Calu3 (cell line): ENCODE results near the gene SORT1. TPM values are rescaled to one million over a fixed set of nuclear protein-coding genes. Genes with fewer than 3 reads are reported as not detected.

Source experiments
- BruUV-seq: library from RNA; stranded (reverse); fragments of 400-500 nt; replicated peaks from 2 replicates; lab custom pipeline; 2021; lab: Mats Ljungman, UMichigan
- CTCF ChIA-PET: fragments of 300-600 bp; sonication (Branson Sonifier 250); formaldehyde crosslinking; loops from one replicate; lab custom pipeline; 2022; ENCODE audit warnings: antibody characterized with exemption; lab: Charles Lee
- DNase-seq: peaks from one replicate; pipeline ENCODE4 v3.0.0; 2022
- H3K27ac Mint-ChIP-seq: one replicate; pipeline ENCODE4 v1.8.0; 2022; ENCODE audit warnings: mixed read lengths; ENCODE audit not compliant: unreplicated experiment
- H3K27me3 Mint-ChIP-seq: one replicate; pipeline ENCODE4 v1.8.0; 2022; ENCODE audit warnings: mixed read lengths; ENCODE audit not compliant: unreplicated experiment
- H3K36me3 Mint-ChIP-seq: one replicate; pipeline ENCODE4 v1.8.0; 2022; ENCODE audit warnings: mild to moderate bottlenecking, moderate library complexity, mixed read lengths; ENCODE audit not compliant: insufficient read depth, unreplicated experiment
- H3K4me1 Mint-ChIP-seq: one replicate; pipeline ENCODE4 v1.8.0; 2022; ENCODE audit warnings: mild to moderate bottlenecking, low read depth, mixed read lengths; ENCODE audit not compliant: unreplicated experiment
- H3K4me3 Mint-ChIP-seq: one replicate; pipeline ENCODE4 v1.8.0; 2022; ENCODE audit warnings: mild to moderate bottlenecking, low read depth, moderate library complexity, mixed read lengths; ENCODE audit not compliant: unreplicated experiment
- H3K9me3 Mint-ChIP-seq: one replicate; pipeline ENCODE4 v1.8.0; 2022; ENCODE audit warnings: low read depth, mixed read lengths; ENCODE audit not compliant: unreplicated experiment
- CTCF ChIP-seq: fragments of 200-600 bp; IDR thresholded peaks from one replicate; pipeline ENCODE4 v1.8.0; 2022; ENCODE audit warnings: antibody characterized with exemption; ENCODE audit not compliant: unreplicated experiment
- intact Hi-C: fragments of 100-400 bp; cut with micrococcal nuclease; formaldehyde crosslinking; loops from one replicate; pipeline ENCODE4 v1.10.0; 2022; ENCODE audit not compliant: unreplicated experiment
- total RNA-seq: library from RNA; stranded (reverse); gene quantifications from 2 replicates; pipeline ENCODE4 v1.2.3, GENCODE V29; 2022

The SORT1 gene
- total RNA-seq, 1 experiment from 2014 or later = 68.2 TPM

- Mint-ChIP-seq H3K27me3 (no peaks in the 10 kb centered on the region), H3K4me1 (peaks cover 7% of the 10 kb centered on the region), H3K9me3 (peaks cover 2% of the 10 kb centered on the region), H3K27ac (no peak overlapping the region), H3K36me3 (peaks cover 3% of the 10 kb centered on the region), H3K4me3 (no peak overlapping the region)
- CTCF ChIA-PET = no interaction called here
- no peak for TF ChIP-seq CTCF
- no TSS peak for BruUV-seq
- no peak for DNase-seq
- intact Hi-C loops = loop anchor here (1.0 kb wide), 1 partner anchor 136 kb away; no protein-coding TSS in a partner anchor
These were observed 134.5 kb downstream of the SORT1 start for GRCh38 chr1:109263234-109263596.

DNA sequence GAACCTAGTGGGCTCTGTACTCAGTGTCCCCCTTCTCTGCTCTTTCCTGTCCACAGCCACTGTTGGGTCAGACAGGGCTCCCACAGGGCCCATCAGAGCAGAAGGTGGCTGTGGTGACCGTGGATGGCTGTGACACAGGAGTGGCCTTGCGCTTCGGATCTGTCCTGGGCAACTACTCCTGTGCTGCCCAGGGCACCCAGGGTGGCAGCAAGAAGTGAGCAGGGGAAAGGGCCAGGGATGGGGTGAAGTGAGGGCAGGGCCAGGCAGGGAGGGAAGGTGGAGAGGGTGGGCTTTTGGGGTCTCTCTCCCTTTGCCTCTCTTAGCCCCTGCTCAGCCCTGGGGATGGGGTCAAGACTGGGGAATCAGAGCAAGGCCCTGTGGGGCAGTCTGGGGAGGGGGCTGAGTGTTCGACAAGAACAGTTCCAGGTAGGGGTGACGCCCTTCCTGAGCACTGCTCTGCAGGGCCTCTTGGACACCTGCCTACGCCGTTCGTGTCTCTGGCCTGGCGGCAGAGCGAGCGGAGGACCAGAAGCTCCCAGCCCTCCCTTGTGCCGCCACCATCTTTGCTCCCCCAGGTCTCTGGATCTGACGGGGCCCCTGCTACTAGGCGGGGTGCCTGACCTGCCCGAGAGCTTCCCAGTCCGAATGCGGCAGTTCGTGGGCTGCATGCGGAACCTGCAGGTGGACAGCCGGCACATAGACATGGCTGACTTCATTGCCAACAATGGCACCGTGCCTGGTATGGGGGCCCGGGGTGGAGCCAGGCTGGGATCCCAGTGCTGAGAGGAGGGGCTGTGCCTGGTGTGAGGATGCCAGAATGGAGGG is 135.3 kb downstream of the SORT1 start:
- Mint-ChIP-seq H3K27ac (no peak overlapping the region), H3K4me3 (no peak overlapping the region), H3K27me3 (no peaks in the 10 kb centered on the region), H3K9me3 (no peaks in the 10 kb centered on the region), H3K36me3 (peaks cover 5% of the 10 kb centered on the region), H3K4me1 (peaks cover 7% of the 10 kb centered on the region)
- no TSS peak for BruUV-seq
- no peak for TF ChIP-seq CTCF
- DNase-seq = no peak
- intact Hi-C loops = loop anchor here (1.0 kb wide), 1 partner anchor 137 kb away; no protein-coding TSS in a partner anchor
- CTCF ChIA-PET = no interaction called here

GRCh38 chr1:109261578-109261977 is 136.1 kb downstream of the SORT1 start:
- no peak overlapping the region for H3K27ac Mint-ChIP-seq
- no peak overlapping the region for H3K4me3 Mint-ChIP-seq
- intact Hi-C loops = no loop called here
- no peak for DNase-seq
- peaks cover 7% of the 10 kb centered on the region for H3K4me1 Mint-ChIP-seq
- no peak for TF ChIP-seq CTCF
- no TSS peak for BruUV-seq
- CTCF ChIA-PET = no interaction called here
- H3K36me3 Mint-ChIP-seq = peaks cover 5% of the 10 kb centered on the region
- H3K9me3 Mint-ChIP-seq = no peaks in the 10 kb centered on the region
- H3K27me3 Mint-ChIP-seq = no peaks in the 10 kb centered on the region

- Mint-ChIP-seq H3K4me1 (peaks cover 8% of the 10 kb centered on the region), H3K9me3 (no peaks in the 10 kb centered on the region), H3K4me3 (no peak overlapping the region), H3K36me3 (peaks cover 5% of the 10 kb centered on the region), H3K27ac (no peak overlapping the region), H3K27me3 (no peaks in the 10 kb centered on the region)
- BruUV-seq = no TSS peak
- TF ChIP-seq CTCF = no peak
- intact Hi-C loops = no loop called here
- no peak for DNase-seq
- CTCF ChIA-PET = no interaction called here
These were observed 136.7 kb downstream of the SORT1 start for GRCh38 chr1:109261006-109261405.
